Epithelial cell of umbilical artery (primary cell): ENCODE results near the gene C3orf80. TPM values are rescaled to one million over a fixed set of nuclear protein-coding genes. Genes with fewer than 3 reads are reported as not detected.

Experiments used
- total RNA-seq: library from RNA; depleted of rRNA; stranded (reverse); fragments of >200 nt; gene quantifications from 2 replicates; pipeline ENCODE4 v1.2.3, GENCODE V29; 2014

Gene C3orf80
- under 0.01 TPM in 1 of 2 replicates, not detected in the other for total RNA-seq

GRCh38 chr3:160225176-160226025, at the start of gene C3orf80:
Gene C3orf80, plus strand, starts transcription at chr3:160225422. Its CDS starts 214 bp downstream, at chr3:160225636.

Other genes with a start within 250 kb of the C3orf80 start
- 1.3 and 6.4 TPM in 2 replicates for gene IL12A, start 236.6 kb upstream of the C3orf80 start, total RNA-seq
- gene IFT80, start 173.8 kb downstream of the C3orf80 start, total RNA-seq: 30.2 and 47.0 TPM in 2 replicates
- 70.8 and 93.2 TPM in 2 replicates for gene SMC4, start 174.2 kb downstream of the C3orf80 start, total RNA-seq
- gene TRIM59, start 224.4 kb downstream of the C3orf80 start, total RNA-seq: 30.9 and 46.4 TPM in 2 replicates